OCI-LY3 (cell line): ENCODE data around the gene KCNE1.

ENCODE experiments used
- H2AFZ ChIP-seq: fragments of 200-600, 300-600 bp; shearing (Covaris generic); 2 replicates; pipeline ENCODE4 v1.6.0; 2014; ENCODE audit warnings: antibody characterized with exemption, low read depth, low read length
- H3K27ac ChIP-seq: fragments of 200-600, 300-600 bp; sonication (generic); 2 replicates; pipeline ENCODE4 v1.5.1; 2014; ENCODE audit warnings: mild to moderate bottlenecking, low read length, moderate library complexity, mixed read lengths
- H3K27me3 ChIP-seq: fragments of 200-600, 300-600 bp; sonication (generic); 2 replicates; pipeline ENCODE4 v1.6.1; 2014; ENCODE audit warnings: low read depth, low read length, mixed read lengths
- H3K36me3 ChIP-seq: fragments of 200-600, 300-600 bp; sonication (generic); replicated peaks from 2 replicates; pipeline ENCODE3; 2014; ENCODE audit warnings: low read depth, low read length, mixed read lengths
- H3K4me1 ChIP-seq: fragments of 300-600, 200-600 bp; sonication (generic); 2 replicates; pipeline ENCODE4 v1.6.1; 2014; ENCODE audit warnings: low read length, mixed read lengths
- H3K4me2 ChIP-seq: fragments of 200-600, 300-600 bp; sonication (generic); 2 replicates; pipeline ENCODE4 v1.6.1; 2014; ENCODE audit warnings: low read length, mixed read lengths
- H3K4me3 ChIP-seq: fragments of 300-600, 200-600 bp; sonication (generic); 2 replicates; pipeline ENCODE4 v1.5.1; 2014; ENCODE audit warnings: antibody characterized with exemption, mild to moderate bottlenecking, low read length, moderate library complexity
- H3K79me2 ChIP-seq: fragments of 300-600, 200-600 bp; shearing (Covaris generic); 2 replicates; pipeline ENCODE4 v1.6.1; 2014; ENCODE audit warnings: mild to moderate bottlenecking, low read length, mixed read lengths
- H3K9ac ChIP-seq: fragments of 300-600, 200-600 bp; shearing (Covaris generic); 2 replicates; pipeline ENCODE4 v1.6.0; 2014; ENCODE audit warnings: mild to moderate bottlenecking, low read length, moderate library complexity
- H3K9me3 ChIP-seq: fragments of 200-600, 300-600 bp; shearing (Covaris generic); 2 replicates; pipeline ENCODE4 v1.6.1; 2014; ENCODE audit warnings: low read length, mixed read lengths; ENCODE audit not compliant: insufficient read depth
- H4K20me1 ChIP-seq: fragments of 200-600, 300-600 bp; sonication (generic); 2 replicates; pipeline ENCODE4 v1.6.1; 2016; ENCODE audit warnings: low read length, mixed read lengths; ENCODE audit not compliant: insufficient read depth
- EZH2phosphoT487 ChIP-seq: fragments of 200-600 bp; shearing (Covaris generic); IDR thresholded peaks from 2 replicates; pipeline ENCODE4 v1.6.1; 2018; ENCODE audit warnings: antibody characterized with exemption, mixed run types, low read depth
- TF ChIP-seq, protein P1 (sequence below): fragments of 200-600, 300-600 bp; sonication (generic); IDR thresholded peaks from 2 replicates; pipeline ENCODE4 v1.5.1; 2014; ENCODE audit warnings: antibody characterized with exemption, low read length, low read depth

KCNE1 gene

DNA sequence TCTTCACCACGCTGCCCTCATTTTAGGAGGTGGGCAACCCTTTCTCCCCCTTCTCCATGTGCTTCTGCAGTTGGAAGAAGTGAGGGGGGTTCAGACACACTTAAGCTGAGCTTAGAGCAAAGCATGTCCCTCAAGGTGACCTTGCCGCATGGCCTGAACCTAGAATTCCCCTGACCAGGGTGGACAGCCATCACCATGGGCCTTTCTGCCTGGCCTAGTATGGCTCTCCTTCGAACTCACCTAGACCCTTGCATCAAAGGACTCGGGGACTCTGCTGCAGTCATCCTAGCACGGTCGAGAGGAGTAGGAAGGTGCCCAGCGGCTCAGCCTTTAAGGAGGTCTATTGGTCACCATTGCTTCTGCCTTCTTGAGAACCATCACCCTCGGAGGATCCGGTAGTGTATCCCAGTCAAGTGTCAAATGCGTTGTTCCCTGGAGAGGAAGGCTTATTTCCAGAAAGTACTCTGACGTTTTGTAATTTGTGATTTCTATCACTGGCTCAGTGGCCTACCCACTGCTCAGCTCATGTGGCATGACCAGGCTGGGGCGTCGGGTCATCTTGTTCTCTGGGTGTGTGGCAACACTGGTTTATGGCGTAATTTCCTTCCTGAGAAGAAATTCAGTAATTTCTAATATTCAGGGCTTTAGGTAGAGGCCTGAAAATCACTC lies at the start of gene KCNE1:
TSS of gene KCNE1 (minus strand) at position 424 of the 669 bp plus-strand sequence. CDS start 62,576 bp downstream, outside the sequence.
- H3K79me2 ChIP-seq, result no peaks in the 10 kb centered on the region
- TF ChIP-seq EZH2phosphoT487, result no peak
- TF ChIP-seq, protein P1, sequence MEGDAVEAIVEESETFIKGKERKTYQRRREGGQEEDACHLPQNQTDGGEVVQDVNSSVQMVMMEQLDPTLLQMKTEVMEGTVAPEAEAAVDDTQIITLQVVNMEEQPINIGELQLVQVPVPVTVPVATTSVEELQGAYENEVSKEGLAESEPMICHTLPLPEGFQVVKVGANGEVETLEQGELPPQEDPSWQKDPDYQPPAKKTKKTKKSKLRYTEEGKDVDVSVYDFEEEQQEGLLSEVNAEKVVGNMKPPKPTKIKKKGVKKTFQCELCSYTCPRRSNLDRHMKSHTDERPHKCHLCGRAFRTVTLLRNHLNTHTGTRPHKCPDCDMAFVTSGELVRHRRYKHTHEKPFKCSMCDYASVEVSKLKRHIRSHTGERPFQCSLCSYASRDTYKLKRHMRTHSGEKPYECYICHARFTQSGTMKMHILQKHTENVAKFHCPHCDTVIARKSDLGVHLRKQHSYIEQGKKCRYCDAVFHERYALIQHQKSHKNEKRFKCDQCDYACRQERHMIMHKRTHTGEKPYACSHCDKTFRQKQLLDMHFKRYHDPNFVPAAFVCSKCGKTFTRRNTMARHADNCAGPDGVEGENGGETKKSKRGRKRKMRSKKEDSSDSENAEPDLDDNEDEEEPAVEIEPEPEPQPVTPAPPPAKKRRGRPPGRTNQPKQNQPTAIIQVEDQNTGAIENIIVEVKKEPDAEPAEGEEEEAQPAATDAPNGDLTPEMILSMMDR, result no peak
- no peak within 1 kb of the TSS for H3K27ac ChIP-seq
- no peak within 1 kb of the TSS for H2AFZ ChIP-seq
- H3K4me2 ChIP-seq, result no peak within 1 kb of the TSS
- H3K4me1 ChIP-seq, result no peaks in the 10 kb centered on the region
- no peaks in the 10 kb centered on the region for H3K36me3 ChIP-seq
- no peaks in the 10 kb centered on the region for H3K9me3 ChIP-seq
- H3K27me3 ChIP-seq, result no peaks in the 10 kb centered on the region; the same call in 1 of the 2 replicates
- H3K9ac ChIP-seq, result no peak within 1 kb of the TSS
- H4K20me1 ChIP-seq, result no peaks in the 10 kb centered on the region
- no peak within 1 kb of the TSS for H3K4me3 ChIP-seq

DNA sequence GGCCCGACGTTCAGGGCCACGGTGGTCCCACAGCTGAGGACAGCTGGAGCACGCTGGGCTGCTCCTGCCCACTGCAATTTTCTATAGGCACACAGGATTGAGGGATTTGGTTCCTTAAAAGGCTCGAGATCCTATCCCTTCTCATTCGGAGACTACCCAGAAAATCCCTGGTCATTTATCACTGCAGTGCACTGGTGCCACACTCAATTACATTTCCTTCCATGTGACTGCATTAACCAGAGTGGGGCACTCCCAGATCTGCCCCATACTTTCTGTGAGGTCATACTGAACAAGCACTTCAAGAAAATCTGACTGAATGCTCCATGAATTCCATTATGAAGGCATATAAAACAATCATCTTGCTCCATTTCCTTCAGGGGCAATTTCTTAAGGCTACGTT lies 49.8 kb upstream of the KCNE1 start:
- Histone ChIP-seq H3K36me3 (no peaks in the 10 kb centered on the region), H3K27me3 (no peaks in the 10 kb centered on the region), H3K79me2 (no peaks in the 10 kb centered on the region), H3K9ac (no peak overlapping the region), H3K27ac (no peak overlapping the region), H3K9me3 (no peaks in the 10 kb centered on the region), H3K4me3 (no peak overlapping the region), H3K4me1 (peaks cover 4% of the 10 kb centered on the region; the same call in 1 of the 2 replicates), H2AFZ (no peak overlapping the region), H3K4me2 (no peak overlapping the region), H4K20me1 (no peaks in the 10 kb centered on the region)
- TF ChIP-seq, protein P1, result no peak
- TF ChIP-seq EZH2phosphoT487, result no peak

- Histone ChIP-seq H3K9ac (no peak overlapping the region), H3K36me3 (no peaks in the 10 kb centered on the region), H2AFZ (no peak overlapping the region), H3K79me2 (no peaks in the 10 kb centered on the region), H3K4me3 (no peak overlapping the region), H3K27ac (no peak overlapping the region), H4K20me1 (no peaks in the 10 kb centered on the region), H3K4me2 (no peak overlapping the region), H3K4me1 (peaks cover 4% of the 10 kb centered on the region; the same call in 1 of the 2 replicates), H3K27me3 (no peaks in the 10 kb centered on the region), H3K9me3 (no peaks in the 10 kb centered on the region)
- TF ChIP-seq EZH2phosphoT487, result no peak
- TF ChIP-seq, protein P1, result no peak
Measured at GRCh38 chr21:34560609-34561008, 48.6 kb upstream of the KCNE1 start.

DNA sequence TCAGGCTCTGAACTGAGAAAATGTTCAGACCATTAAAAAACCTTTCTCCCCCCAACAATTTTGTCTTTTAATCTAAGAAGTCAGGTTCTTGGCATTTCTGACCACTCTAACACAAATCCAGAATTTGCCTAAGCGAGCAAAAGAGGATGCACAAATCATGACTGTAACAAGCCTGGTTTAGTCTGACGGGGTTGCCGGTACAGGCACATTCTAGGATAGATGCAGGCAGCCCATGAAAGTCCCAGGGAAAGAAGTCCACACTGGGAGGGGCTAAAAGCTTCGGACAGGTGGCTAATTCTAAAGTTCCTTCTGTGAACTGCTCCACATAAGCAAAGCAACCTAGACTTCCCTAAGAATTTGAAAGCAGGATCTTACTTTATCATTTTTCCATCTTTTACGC lies 48.0 kb upstream of the KCNE1 start:
- no peaks in the 10 kb centered on the region for H4K20me1 ChIP-seq
- H3K4me1 ChIP-seq, result peaks cover 4% of the 10 kb centered on the region; the same call in 1 of the 2 replicates
- H3K4me3 ChIP-seq, result no peak overlapping the region
- no peaks in the 10 kb centered on the region for H3K27me3 ChIP-seq
- no peak overlapping the region for H3K4me2 ChIP-seq
- no peaks in the 10 kb centered on the region for H3K79me2 ChIP-seq
- no peak for TF ChIP-seq EZH2phosphoT487
- TF ChIP-seq, protein P1, result no peak
- no peak overlapping the region for H2AFZ ChIP-seq
- H3K9me3 ChIP-seq, result no peaks in the 10 kb centered on the region
- H3K27ac ChIP-seq, result no peak overlapping the region
- no peaks in the 10 kb centered on the region for H3K36me3 ChIP-seq
- no peak overlapping the region for H3K9ac ChIP-seq
